ENCODE data around the gene ATPAF2. TPM values are rescaled to one million over a fixed set of nuclear protein-coding genes. Genes with fewer than 3 reads are reported as not detected.

ATPAF2 gene
- 9.4 and 17.6 TPM in 2 replicates for total RNA-seq

GRCh38 chr17:18038861-18039534 is at the start of gene ATPAF2, which contains the start of gene GID4:
TSS of gene ATPAF2 (minus strand) at chr17:18039168. CDS start at chr17:18039013, 155 bp downstream.
TSS of gene GID4 (plus strand) at chr17:18039408. CDS start at chr17:18039465, 57 bp downstream.

GRCh38 chr17:18087610-18088491 is 48.9 kb upstream of the ATPAF2 start, which contains the start of gene DRG2:
TSS of gene DRG2 (plus strand) at chr17:18087948. CDS start at chr17:18088024, 76 bp downstream.

GRCh38 chr17:17972126-17972951 is 66.6 kb downstream of the ATPAF2 start, which contains the start of the genes DRC3 and TOM1L2:
TSS of gene DRC3 (plus strand) at chr17:17972862. CDS start at chr17:17977599, 4,737 bp downstream.
TSS of gene TOM1L2 (minus strand) at chr17:17972400. CDS start at chr17:17972313, 87 bp downstream.

Other genes with a start within 250 kb of the ATPAF2 start
- gene SREBF1, start 202.2 kb downstream of the ATPAF2 start, total RNA-seq, result 79.2 and 113 TPM in 2 replicates
- gene TOM1L2, start 66.8 kb downstream of the ATPAF2 start, total RNA-seq, result 15.6 and 21.5 TPM in 2 replicates
- gene DRC3, start 66.3 kb downstream of the ATPAF2 start, total RNA-seq, result 0.40 and 1.4 TPM in 2 replicates
- 7.8 and 16.8 TPM in 2 replicates for gene GID4, start 240 bp upstream of the ATPAF2 start, total RNA-seq
- gene DRG2, start 48.8 kb upstream of the ATPAF2 start, total RNA-seq, result 37.8 and 44.0 TPM in 2 replicates
- gene MYO15A, start 69.6 kb upstream of the ATPAF2 start, total RNA-seq, result 0.26 and 1.6 TPM in 2 replicates
- gene ALKBH5, start 144.7 kb upstream of the ATPAF2 start, total RNA-seq, result 95.8 and 104 TPM in 2 replicates
- gene LLGL1, start 186.5 kb upstream of the ATPAF2 start, total RNA-seq, result 45.4 and 50.0 TPM in 2 replicates
- 172 and 224 TPM in 2 replicates for gene FLII, start 219.6 kb upstream of the ATPAF2 start, total RNA-seq
- 10.5 and 13.7 TPM in 2 replicates for gene MIEF2, start 221.5 kb upstream of the ATPAF2 start, total RNA-seq

Data from epithelial cell of alveolus of lung (primary cell).